Activated naive CD4-positive, alpha-beta T cell treated with anti-CD3 and anti-CD28 coated beads for 36 hours (primary cell): Measurements from ENCODE around the gene FIBP. TPM values are rescaled to one million over a fixed set of nuclear protein-coding genes. Genes with fewer than 3 reads are reported as not detected.

ENCODE experiments used
- CTCF ChIA-PET: fragments of 350-600 bp; sonication (Branson Sonifier 250); formaldehyde crosslinking; loops from one replicate; lab custom pipeline; 2021; ENCODE audit warnings: antibody characterized with exemption; lab: Charles Lee
- DNase-seq: peaks from one replicate; pipeline ENCODE4 v3.0.0-alpha.2; 2020
- H3K27ac Mint-ChIP-seq: one replicate; pipeline ENCODE4 v1.8.0; 2021; ENCODE audit warnings: mild to moderate bottlenecking, mixed read lengths
- H3K27me3 Mint-ChIP-seq: one replicate; pipeline ENCODE4 v1.8.0; 2021; ENCODE audit warnings: low read depth, mixed read lengths
- H3K36me3 Mint-ChIP-seq: one replicate; pipeline ENCODE4 v1.8.0; 2021; ENCODE audit warnings: low read depth, mixed read lengths
- H3K4me1 Mint-ChIP-seq: one replicate; pipeline ENCODE4 v1.8.0; 2021; ENCODE audit warnings: low read depth, mixed read lengths
- H3K4me3 Mint-ChIP-seq: one replicate; pipeline ENCODE4 v1.8.0; 2021; ENCODE audit warnings: mild to moderate bottlenecking, moderate library complexity, mixed read lengths
- H3K9me3 Mint-ChIP-seq: one replicate; pipeline ENCODE4 v1.8.0; 2021; ENCODE audit warnings: mixed read lengths
- intact Hi-C: fragments of 100-400 bp; cut with micrococcal nuclease; formaldehyde crosslinking; loops from one replicate; pipeline ENCODE4 v1.15.1; 2023
- total RNA-seq, 2 experiments: library from RNA; stranded (reverse); gene quantifications; one replicate each; pipeline ENCODE4 v1.2.3, GENCODE V29; 2021

The FIBP gene
- total RNA-seq, 2 experiments from 2014 or later = 83.1 to 86.6 TPM

DNA sequence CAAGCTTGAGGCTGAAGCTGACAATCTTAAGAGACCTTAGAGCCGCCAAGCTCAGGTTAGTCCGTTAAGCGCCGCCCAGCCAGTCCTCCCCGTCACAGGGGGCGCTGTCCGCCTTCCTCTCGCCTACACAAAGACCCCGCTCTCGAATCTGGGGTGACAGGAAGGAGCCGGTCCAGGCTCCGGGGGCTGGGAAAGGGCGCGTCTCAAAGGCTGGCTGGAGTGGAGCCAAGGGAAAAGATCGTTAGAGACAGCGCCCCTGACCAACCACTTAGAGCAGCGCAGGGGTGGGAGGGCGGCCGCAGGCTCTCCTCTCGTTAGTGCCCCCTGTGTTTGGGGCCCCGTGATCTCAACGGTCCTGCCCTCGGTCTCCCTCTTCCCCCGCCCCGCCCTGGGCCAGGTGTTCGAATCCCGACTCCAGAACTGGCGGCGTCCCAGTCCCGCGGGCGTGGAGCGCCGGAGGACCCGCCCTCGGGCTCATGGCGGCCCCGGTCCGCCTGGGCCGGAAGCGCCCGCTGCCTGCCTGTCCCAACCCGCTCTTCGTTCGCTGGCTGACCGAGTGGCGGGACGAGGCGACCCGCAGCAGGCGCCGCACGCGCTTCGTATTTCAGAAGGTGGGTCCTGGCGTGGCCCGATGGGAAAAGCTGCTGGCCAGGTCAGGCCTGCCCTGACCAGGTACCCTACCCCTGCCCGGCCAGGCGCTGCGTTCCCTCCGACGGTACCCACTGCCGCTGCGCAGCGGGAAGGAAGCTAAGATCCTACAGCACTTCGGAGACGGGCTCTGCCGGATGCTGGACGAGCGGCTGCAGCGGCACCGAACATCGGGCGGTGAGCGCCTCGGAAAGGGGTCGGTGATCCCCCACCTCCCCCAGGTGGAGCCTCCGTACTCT lies 27.8 kb downstream of the FIBP start, which contains the start of gene MUS81:
MUS81 (plus strand) TSS at position 156 of the 887 bp plus-strand sequence; CDS start at position 477, 321 bp downstream.
- Mint-ChIP-seq H3K36me3 (peaks cover 38% of the 10 kb centered on the region), H3K27ac (peak within 1 kb of the TSS; percentile 100), H3K4me3 (peak within 1 kb of the TSS; percentile 97), H3K9me3 (no peaks in the 10 kb centered on the region), H3K27me3 (no peaks in the 10 kb centered on the region), H3K4me1 (peaks cover 31% of the 10 kb centered on the region)
- peak; percentile 97 for DNase-seq
- CTCF ChIA-PET = interaction anchor here (0.7 to 6.1 kb wide), 17 partner anchors 8 to 151 kb away, joined by 3 to 178 read pairs (median 4); partner anchors contain the start of genes CCDC85B, CST6, CTSW and FIBP
- intact Hi-C loops = loop anchor here (1.0 kb wide), 3 partner anchors 97 to 197 kb away; partner anchors contain the start of gene SART1

DNA sequence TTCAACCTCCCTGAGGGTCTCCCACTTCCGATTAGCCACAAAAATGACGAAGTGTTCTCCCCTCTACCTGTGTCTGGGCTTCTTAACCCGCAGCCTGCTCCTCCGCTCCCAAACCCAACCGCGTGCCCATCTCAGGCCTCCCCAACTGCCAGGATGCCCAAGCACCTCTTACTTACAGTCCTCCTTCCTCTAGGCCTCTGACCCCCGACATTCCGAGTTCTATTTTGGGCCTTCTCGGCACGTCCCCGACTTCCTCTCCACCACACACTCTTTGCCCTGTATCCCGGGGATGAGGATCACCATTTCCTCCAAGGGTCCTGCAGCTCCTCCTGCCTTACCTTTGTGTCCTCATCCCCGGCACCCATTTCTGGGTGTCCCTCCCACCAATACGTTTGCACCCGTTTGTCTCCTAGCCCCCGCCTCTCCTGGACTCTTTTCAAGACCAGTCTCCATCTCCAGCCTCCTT lies 28.4 kb downstream of the FIBP start:
- Mint-ChIP-seq H3K36me3 (peaks cover 38% of the 10 kb centered on the region), H3K4me3 (peak overlapping the region; percentile 97)

DNA sequence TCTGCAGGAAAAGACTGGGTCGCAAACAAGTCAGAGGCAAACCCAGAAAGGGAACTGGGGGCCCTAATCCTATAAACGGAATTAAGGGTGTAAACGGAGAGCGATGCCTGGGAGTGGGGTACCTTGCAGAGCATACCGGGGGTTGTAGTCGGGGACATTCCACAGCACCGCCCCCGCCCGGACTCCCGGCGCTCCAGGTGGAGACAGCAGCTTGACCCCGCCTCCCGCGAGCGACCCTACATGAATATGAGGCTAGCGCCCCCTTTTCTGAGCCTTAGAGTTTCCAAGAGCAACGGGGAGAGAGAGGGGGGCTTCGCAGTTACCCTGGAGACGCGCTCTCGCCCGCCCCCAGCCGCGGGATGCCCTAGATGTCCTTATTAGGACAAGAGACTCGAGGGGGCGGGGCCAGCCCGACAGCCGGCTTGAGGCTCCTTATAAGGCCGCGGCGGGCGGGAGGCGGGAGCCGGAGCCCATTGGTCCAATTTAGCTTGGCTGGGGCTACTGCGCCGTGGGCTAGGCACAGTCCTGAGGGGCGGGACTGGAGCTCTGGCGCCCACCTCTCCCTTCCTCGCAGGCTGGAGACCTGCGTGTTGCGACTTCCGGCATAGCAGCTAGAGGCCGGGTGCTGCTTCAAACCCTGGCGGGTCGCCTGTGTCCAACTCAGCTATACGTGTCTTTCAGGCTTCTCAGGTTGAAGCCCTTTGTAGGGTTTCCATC lies 29.0 kb downstream of the FIBP start:
- H3K4me1 Mint-ChIP-seq = peaks cover 41% of the 10 kb centered on the region
- H3K36me3 Mint-ChIP-seq = peaks cover 44% of the 10 kb centered on the region
- intact Hi-C loops = loop anchor here (1.0 to 5.0 kb wide), 8 partner anchors 14 to 1057 kb away; partner anchors contain the start of genes C11orf68, CAPN1, DRAP1 and EFEMP2

More for the DNA sequence above, 28.4 kb downstream of the FIBP start:
- peaks cover 36% of the 10 kb centered on the region for H3K4me1 Mint-ChIP-seq
- H3K27ac Mint-ChIP-seq = peak overlapping the region; percentile 100
- no peaks in the 10 kb centered on the region for H3K9me3 Mint-ChIP-seq
- CTCF ChIA-PET = interaction anchor here (0.5 to 6.1 kb wide), 21 partner anchors 9 to 236 kb away, joined by 3 to 178 read pairs (median 4); partner anchors contain the start of genes CCDC85B, CST6, CTSW and FIBP
- intact Hi-C loops = loop anchor here (1.0 to 5.0 kb wide), 11 partner anchors 13 to 1058 kb away; partner anchors contain the start of genes C11orf68, CAPN1, DRAP1 and EFEMP2
- no peak for DNase-seq
- no peaks in the 10 kb centered on the region for H3K27me3 Mint-ChIP-seq

DNA sequence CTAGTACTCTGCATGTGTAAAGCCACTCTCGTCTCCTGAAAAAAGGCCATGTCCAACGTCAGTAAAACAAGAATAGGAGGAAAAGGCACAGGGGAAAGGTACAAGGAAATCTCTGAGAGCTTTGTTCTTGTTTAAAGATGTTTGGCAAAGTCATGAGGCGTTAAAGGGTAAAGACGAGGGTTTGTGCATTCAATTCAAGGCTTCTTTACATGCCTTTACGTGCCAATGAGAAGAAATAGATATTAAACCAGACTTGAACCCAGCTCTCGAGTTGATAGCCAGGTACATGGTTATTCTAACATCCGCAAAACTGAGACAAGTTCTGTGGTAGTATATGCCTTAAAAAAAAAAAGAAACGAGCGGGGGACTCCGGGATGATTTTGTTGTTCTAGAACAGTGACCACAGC lies 29.6 kb downstream of the FIBP start:
- Mint-ChIP-seq H3K36me3 (peaks cover 50% of the 10 kb centered on the region), H3K4me3 (peak overlapping the region; percentile 97), H3K4me1 (peaks cover 44% of the 10 kb centered on the region), H3K27me3 (no peaks in the 10 kb centered on the region), H3K27ac (peak overlapping the region; percentile 100), H3K9me3 (no peaks in the 10 kb centered on the region)
- DNase-seq = no peak
- CTCF ChIA-PET = interaction anchor here (0.8 to 6.1 kb wide), 6 partner anchors 13 to 79 kb away, joined by 3 to 178 read pairs (median 7); partner anchors contain the start of genes CCDC85B, CTSW and FIBP
- intact Hi-C loops = loop anchor here (1.0 to 5.0 kb wide), 13 partner anchors 14 to 1056 kb away; partner anchors contain the start of genes BANF1, C11orf68, CAPN1 and DRAP1

More for the DNA sequence above, 29.0 kb downstream of the FIBP start:
- DNase-seq = peak; percentile 99
- peak overlapping the region; percentile 97 for H3K4me3 Mint-ChIP-seq
- H3K27me3 Mint-ChIP-seq = no peaks in the 10 kb centered on the region
- CTCF ChIA-PET = interaction anchor here (0.5 to 6.1 kb wide), 20 partner anchors 8 to 236 kb away, joined by 3 to 178 read pairs (median 4); partner anchors contain the start of genes CCDC85B, CST6, CTSW and FIBP
- H3K27ac Mint-ChIP-seq = peak overlapping the region; percentile 100
- H3K9me3 Mint-ChIP-seq = no peaks in the 10 kb centered on the region

DNA sequence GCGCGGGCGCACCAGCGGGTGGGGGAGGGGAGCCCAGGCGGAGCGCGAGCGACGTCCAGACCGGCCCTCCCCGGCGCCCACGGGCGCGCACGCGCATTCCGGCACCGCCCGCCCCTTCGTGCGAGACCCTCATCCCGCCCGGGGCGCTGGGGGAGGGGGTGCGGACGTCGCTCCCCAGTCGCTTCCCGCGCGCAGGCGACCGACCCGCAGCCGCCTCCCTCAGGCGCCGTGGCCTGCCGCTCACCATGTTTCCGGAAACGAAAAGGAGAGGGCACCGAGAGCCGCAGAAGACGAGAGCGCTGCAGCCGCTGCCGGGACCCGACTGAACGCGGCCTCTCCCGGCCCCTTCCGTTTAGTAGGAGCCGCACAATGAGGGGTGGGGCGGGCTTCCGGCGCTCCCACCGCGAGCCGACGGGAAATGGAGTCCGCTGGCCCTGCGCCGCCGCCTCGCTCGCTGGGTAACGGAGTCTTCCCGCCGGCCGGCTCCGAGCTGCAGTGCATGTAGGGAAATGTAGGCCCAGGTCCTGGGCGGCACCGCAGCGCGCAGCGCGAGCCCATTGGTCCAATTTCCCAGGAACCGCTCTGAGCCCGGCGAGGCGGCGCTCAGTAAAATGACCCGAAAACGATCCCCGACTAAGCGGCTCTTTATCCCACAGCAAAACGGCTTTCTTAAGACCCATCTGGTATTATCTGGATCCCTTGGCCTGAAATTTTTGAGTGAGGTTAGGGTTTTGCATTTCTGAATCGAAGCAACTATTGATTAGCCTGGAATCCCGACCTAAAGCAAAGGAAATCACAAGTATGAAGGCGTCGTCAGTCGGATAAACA lies 30.2 kb downstream of the FIBP start, which contains the start of gene CFL1:
CFL1 (minus strand) TSS at position 328 of the 828 bp plus-strand sequence; CDS start at position 247, 81 bp downstream.
- peaks cover 49% of the 10 kb centered on the region for H3K4me1 Mint-ChIP-seq
- H3K27ac Mint-ChIP-seq = peak within 1 kb of the TSS; percentile 100
- H3K4me3 Mint-ChIP-seq = peak within 1 kb of the TSS; percentile 97
- peaks cover 51% of the 10 kb centered on the region for H3K36me3 Mint-ChIP-seq
- H3K27me3 Mint-ChIP-seq = no peaks in the 10 kb centered on the region
- CTCF ChIA-PET = interaction anchor here (0.8 to 6.1 kb wide), 2 partner anchors 29 to 79 kb away, joined by 3 to 178 read pairs; partner anchors contain the start of genes CCDC85B, CTSW and FIBP
- DNase-seq = peak; percentile 98
- intact Hi-C loops = loop anchor here (1.0 to 5.0 kb wide), 10 partner anchors 15 to 1056 kb away; partner anchors contain the start of genes BANF1, CAPN1, EFEMP2 and EIF1AD
- H3K9me3 Mint-ChIP-seq = no peaks in the 10 kb centered on the region

DNA sequence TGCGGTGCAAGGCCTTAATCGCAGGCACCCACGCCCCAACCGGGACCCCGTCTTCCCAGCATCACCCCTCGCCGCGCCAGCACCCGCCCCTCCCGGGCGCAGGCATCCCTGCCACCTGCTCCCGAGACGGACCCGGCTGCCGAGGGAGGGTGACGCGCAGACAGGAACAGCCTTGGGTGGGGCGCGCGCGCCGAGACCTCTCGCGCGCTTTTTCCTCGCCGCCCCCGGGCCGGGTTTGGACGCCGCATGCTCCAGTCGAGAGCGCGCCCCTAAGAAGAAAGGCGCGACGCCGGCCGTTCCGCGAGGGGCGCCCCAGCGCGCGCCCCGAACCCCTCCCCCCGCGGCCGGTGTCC lies 30.8 kb downstream of the FIBP start:
- peaks cover 45% of the 10 kb centered on the region for H3K4me1 Mint-ChIP-seq

DNA sequence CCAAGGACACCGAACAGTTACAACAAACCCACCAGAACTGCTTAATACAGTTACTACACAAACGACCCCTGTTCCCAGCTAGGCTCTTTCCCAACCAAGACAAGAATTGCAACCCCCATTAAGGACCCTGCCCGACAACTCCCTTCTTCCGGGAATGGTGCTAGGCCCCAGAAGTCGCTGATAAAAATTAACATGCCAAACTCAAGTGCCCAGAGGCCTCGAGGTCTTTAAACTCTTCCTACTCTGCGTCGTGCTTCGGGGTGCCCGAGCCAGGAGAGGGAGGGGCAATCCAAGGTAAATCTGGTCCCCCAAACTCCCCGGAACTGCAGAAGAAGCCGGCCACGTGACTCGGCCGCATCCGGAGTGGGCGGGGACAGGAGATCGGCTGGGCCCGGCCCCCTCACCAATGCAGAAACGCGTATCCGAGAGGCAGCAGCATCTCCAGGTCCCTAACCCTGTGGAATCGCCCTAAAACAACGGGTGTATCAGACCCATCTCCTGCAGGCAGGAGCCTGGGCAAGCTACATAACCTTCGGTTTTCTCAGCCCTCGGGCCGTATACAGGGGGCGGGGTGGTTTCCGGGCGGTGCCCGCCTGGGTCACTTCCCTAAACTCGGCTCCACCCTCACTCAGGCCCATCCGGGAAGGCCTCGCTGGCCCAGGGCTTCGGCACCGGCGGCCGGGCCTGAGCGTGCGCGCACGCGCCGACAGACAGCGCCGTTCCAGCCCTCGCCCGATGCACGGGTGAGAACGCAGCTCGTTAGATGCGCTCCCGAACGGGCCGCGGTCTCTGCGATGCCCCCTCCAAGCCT lies 31.4 kb downstream of the FIBP start:
- Mint-ChIP-seq H3K36me3 (peaks cover 51% of the 10 kb centered on the region), H3K4me1 (peaks cover 44% of the 10 kb centered on the region)
- intact Hi-C loops = loop anchor here (5.0 kb wide), 2 partner anchors 475 to 1055 kb away; partner anchors contain the start of genes MAP4K2 and SLC25A45

More for the DNA sequence above, 30.8 kb downstream of the FIBP start:
- intact Hi-C loops = loop anchor here (5.0 kb wide), 2 partner anchors 475 to 1055 kb away; partner anchors contain the start of genes MAP4K2 and SLC25A45
- DNase-seq = peak; percentile 57
- Mint-ChIP-seq H3K27ac (peak overlapping the region; percentile 85), H3K36me3 (peaks cover 50% of the 10 kb centered on the region), H3K4me3 (peak overlapping the region; percentile 89), H3K27me3 (no peaks in the 10 kb centered on the region), H3K9me3 (no peaks in the 10 kb centered on the region)
- CTCF ChIA-PET = interaction anchor here (1.0 to 6.1 kb wide), 2 partner anchors 29 to 78 kb away, joined by 3 to 178 read pairs; partner anchors contain the start of genes CCDC85B, CTSW and FIBP

DNA sequence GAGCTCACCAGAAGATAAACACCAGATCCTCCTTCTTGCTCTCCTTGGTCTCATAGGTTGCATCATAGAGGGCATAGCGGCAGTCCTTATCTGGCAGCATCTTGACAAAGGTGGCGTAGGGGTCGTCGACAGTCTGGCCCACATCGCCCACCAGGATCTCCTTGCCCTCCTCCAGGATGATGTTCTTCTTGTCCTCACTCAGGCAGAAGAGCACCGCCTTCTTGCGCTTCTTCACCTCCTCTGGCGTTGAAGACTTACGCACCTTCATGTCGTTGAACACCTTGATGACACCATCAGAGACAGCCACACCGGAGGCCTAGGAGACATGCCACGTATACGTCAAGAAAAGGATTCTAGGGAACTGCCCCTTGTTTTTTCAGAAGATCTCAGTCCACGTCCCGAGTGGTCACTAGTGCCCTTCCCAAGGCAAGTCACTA lies 32.3 kb downstream of the FIBP start:
- CTCF ChIA-PET = interaction anchor here (0.7 kb wide), 1 partner anchor 156 kb away, joined by 3 read pairs; the partner anchor contains the start of gene CST6
- no peaks in the 10 kb centered on the region for H3K27me3 Mint-ChIP-seq
- peak overlapping the region; percentile 85 for H3K27ac Mint-ChIP-seq
- H3K36me3 Mint-ChIP-seq = peaks cover 54% of the 10 kb centered on the region
- H3K4me1 Mint-ChIP-seq = peaks cover 36% of the 10 kb centered on the region
- intact Hi-C loops = loop anchor here (5.0 kb wide), 2 partner anchors 474 to 1054 kb away; partner anchors contain the start of genes MAP4K2 and SLC25A45
- no peak for DNase-seq
- H3K4me3 Mint-ChIP-seq = peak overlapping the region; percentile 89
- peaks cover 8% of the 10 kb centered on the region for H3K9me3 Mint-ChIP-seq

More for the DNA sequence above, 31.4 kb downstream of the FIBP start:
- Mint-ChIP-seq H3K27me3 (no peaks in the 10 kb centered on the region), H3K9me3 (peaks cover 3% of the 10 kb centered on the region), H3K27ac (peak overlapping the region; percentile 85), H3K4me3 (peak overlapping the region; percentile 89)
- CTCF ChIA-PET = interaction anchor here (0.6 to 1.0 kb wide), 2 partner anchors 77 to 134 kb away, joined by 3 read pairs; no protein-coding TSS in a partner anchor
- peak; percentile 88 for DNase-seq

DNA sequence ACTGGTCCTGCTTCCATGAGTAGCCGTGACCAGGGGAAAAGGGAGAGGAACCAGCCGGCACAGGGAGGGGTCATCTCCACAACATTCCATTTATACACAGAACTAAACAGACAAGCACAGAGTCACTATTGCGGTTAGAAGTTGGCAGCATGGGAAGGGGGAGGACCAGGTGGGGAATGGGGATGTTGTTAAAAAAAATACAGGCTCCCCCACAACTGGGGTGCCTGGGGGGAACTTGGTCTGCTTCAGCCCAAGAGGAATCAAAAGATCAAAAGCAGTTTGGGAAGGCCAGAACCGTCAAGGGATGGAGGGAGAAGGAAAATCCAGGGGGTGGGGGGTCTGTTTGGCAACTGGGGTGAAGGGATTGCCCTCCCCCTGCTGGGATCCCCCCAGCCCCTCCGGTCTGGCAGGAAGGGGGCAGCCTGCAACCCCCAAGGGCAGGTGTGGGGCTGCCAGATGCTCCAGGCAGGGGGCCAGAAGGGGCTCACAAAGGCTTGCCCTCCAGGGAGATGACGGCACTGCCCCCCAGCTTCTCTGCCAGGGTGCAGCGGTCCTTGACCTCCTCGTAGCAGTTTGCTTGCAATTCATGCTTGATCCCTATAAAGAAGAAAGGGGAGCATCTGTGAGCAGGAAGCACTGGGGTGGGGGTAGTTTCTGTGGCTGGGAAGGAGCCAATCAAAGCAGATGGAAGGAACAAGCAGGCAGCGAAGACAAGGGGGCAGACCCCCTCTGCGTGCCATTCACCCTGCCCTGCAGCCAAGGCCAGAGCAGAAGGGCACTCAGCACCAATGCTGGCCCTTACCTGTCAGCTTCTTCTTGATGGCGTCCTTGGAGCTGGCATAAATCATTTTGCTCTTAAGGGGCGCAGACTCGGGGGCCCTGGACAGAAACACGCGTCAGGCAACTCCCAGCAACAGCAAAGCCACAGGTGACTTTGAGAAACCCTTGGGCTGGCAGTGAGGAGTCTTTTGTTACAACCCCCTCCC lies 33.1 kb downstream of the FIBP start:
- H3K36me3 Mint-ChIP-seq = peaks cover 52% of the 10 kb centered on the region
- H3K4me1 Mint-ChIP-seq = peaks cover 36% of the 10 kb centered on the region

More for the DNA sequence above, 33.1 kb downstream of the FIBP start:
- DNase-seq = no peak
- Mint-ChIP-seq H3K9me3 (peaks cover 8% of the 10 kb centered on the region), H3K4me3 (peak overlapping the region; percentile 89), H3K27ac (peak overlapping the region; percentile 13), H3K27me3 (no peaks in the 10 kb centered on the region)
- CTCF ChIA-PET = interaction anchor here (0.7 kb wide), 1 partner anchor 157 kb away, joined by 3 read pairs; the partner anchor contains the start of gene CST6
- intact Hi-C loops = loop anchor here (5.0 kb wide), 2 partner anchors 473 to 1053 kb away; partner anchors contain the start of genes MAP4K2 and SLC25A45
